Astrocyte of the cerebellum (primary cell): ENCODE results near the gene HDDC2.

Source experiments
- DNase-seq: peaks from one replicate; pipeline ENCODE4 v3.0.0-alpha.2; 2011; ENCODE audit warnings: low read depth
- H3K4me3 ChIP-seq: 2 replicates; pipeline ENCODE4 v1.5.1; 2011; ENCODE audit warnings: mild to moderate bottlenecking, low read depth, low read length, moderate library complexity
- CTCF ChIP-seq: IDR thresholded peaks from 2 replicates; pipeline ENCODE4 v1.5.1; 2012; ENCODE audit warnings: low read length, low read depth, moderate library complexity, mild to moderate bottlenecking; ENCODE audit errors: missing control alignments
- in situ Hi-C: cut with HindIII; loops from 2 replicates; pipeline ENCODE4 v1.10.0; 2017; ENCODE audit warnings: low sequenced_read_pairs

The HDDC2 gene

GRCh38 chr6:125267806-125268523, 33.8 kb downstream of the HDDC2 start:
- no peak for DNase-seq
- in situ Hi-C loops, result no loop called here
- TF ChIP-seq CTCF, result no peak
- no peak overlapping the region for H3K4me3 ChIP-seq

GRCh38 chr6:125264476-125264875, 37.3 kb downstream of the HDDC2 start:
- DNase-seq, result no peak
- no peak for TF ChIP-seq CTCF
- no peak overlapping the region for H3K4me3 ChIP-seq
- in situ Hi-C loops, result no loop called here

GRCh38 chr6:125262016-125263013, 39.5 kb downstream of the HDDC2 start:
- H3K4me3 ChIP-seq, result no peak overlapping the region
- in situ Hi-C loops, result no loop called here
- DNase-seq, result peak; percentile 29
- TF ChIP-seq CTCF, result no peak

- in situ Hi-C loops, result no loop called here
- H3K4me3 ChIP-seq, result no peak overlapping the region
- TF ChIP-seq CTCF, result no peak
- DNase-seq, result no peak
These were observed 42.4 kb downstream of the HDDC2 start for GRCh38 chr6:125259354-125259736.

- in situ Hi-C loops, result no loop called here
- no peak overlapping the region for H3K4me3 ChIP-seq
- no peak for TF ChIP-seq CTCF
- DNase-seq, result no peak
These were observed 43.0 kb downstream of the HDDC2 start for GRCh38 chr6:125258651-125259353.

GRCh38 chr6:125257351-125257750, 44.4 kb downstream of the HDDC2 start:
- DNase-seq, result peak; percentile 36
- TF ChIP-seq CTCF, result no peak
- in situ Hi-C loops, result no loop called here
- no peak overlapping the region for H3K4me3 ChIP-seq
